B cell (primary cell): ENCODE data around the gene TAF6. TPM values are rescaled to one million over a fixed set of nuclear protein-coding genes. Genes with fewer than 3 reads are reported as not detected.
"Not testable (repeated sequence)": the region's sequence is repeated elsewhere in the genome, so short reads cannot be mapped to it uniquely, and the experiment has no call there.

Source experiments
- ATAC-seq: fragments of 200-7000 bp; cut with Tn5 transposase; one replicate; pipeline ENCODE4 v1.10.0; 2021; ENCODE audit warnings: low read depth, mild to moderate bottlenecking, moderate number of reproducible peaks, moderate library complexity
- CTCF ChIA-PET: fragments of 350-600 bp; sonication (Branson Sonifier 250); formaldehyde crosslinking; loops from one replicate; lab custom pipeline; 2021; ENCODE audit warnings: antibody characterized with exemption, inconsistent platforms; lab: Charles Lee
- POLR2A ChIA-PET: fragments of 350-600 bp; sonication (Branson Sonifier 250); formaldehyde crosslinking; loops from one replicate; lab custom pipeline; 2021; ENCODE audit warnings: antibody characterized with exemption; lab: Charles Lee
- DNase-seq: peaks from one replicate; pipeline ENCODE4 v3.0.0; 2013
- H2AFZ ChIP-seq: 2 replicates; pipeline ENCODE4 v1.6.1; 2012; ENCODE audit warnings: mild to moderate bottlenecking, low read depth, low read length; ENCODE audit not compliant: insufficient read depth, poor library complexity, severe bottlenecking
- H3K27ac ChIP-seq, 2 donors: 1 replicate in 1 of 2; 2 replicates in 1 of 2; pipeline ENCODE4 v1.5.1; 2012 to 2013; ENCODE audit warnings: low read length in 2 of 2, mild to moderate bottlenecking in 2 of 2, moderate library complexity in 1 of 2
- H3K27me3 ChIP-seq, 4 experiments: fragments of 200-600 bp in 1 of 4; sonication (generic) in 1 of 4; replicated peaks in 1 of 4; 1 replicate in 2 of 4; 2 replicates in 2 of 4; pipeline versions ENCODE4 v1.6.1 to v1.7.0; 2013 to 2016; ENCODE audit warnings: low read length in 3 of 4, mild to moderate bottlenecking in 2 of 4, mixed read lengths in 1 of 4, moderate library complexity in 1 of 4; ENCODE audit not compliant: insufficient read depth in 4 of 4, control insufficient read depth in 3 of 4; ENCODE audit errors: control extremely low read depth in 1 of 4
- H3K36me3 ChIP-seq, 2 experiments: replicated peaks in 1 of 2; 1 replicate in 1 of 2; 2 replicates in 1 of 2; pipeline versions ENCODE4 v1.6.1 to v1.7.1; 2013; ENCODE audit warnings: low read length in 1 of 2; ENCODE audit not compliant: insufficient read depth in 2 of 2, control insufficient read depth in 1 of 2; ENCODE audit errors: control extremely low read depth in 1 of 2, extremely low read depth in 1 of 2
- H3K4me1 ChIP-seq, 2 donors: fragments of 200-600 bp in 1 of 2; sonication (generic) in 1 of 2; 1 replicate in 1 of 2; 2 replicates in 1 of 2; pipeline versions ENCODE4 v1.5.1 to v1.6.1; 2013 to 2017; ENCODE audit warnings: low read length in 2 of 2; ENCODE audit not compliant: control insufficient read depth in 2 of 2, insufficient read depth in 2 of 2
- H3K4me2 ChIP-seq: replicated peaks from 2 replicates; pipeline ENCODE3; 2012; ENCODE audit warnings: mild to moderate bottlenecking, low read depth, low read length; ENCODE audit not compliant: poor library complexity, severe bottlenecking
- H3K4me3 ChIP-seq, 5 experiments: fragments of 200-600 bp in 1 of 5; sonication (generic) in 1 of 5; 1 replicate in 3 of 5; 2 replicates in 2 of 5; pipeline versions ENCODE4 v1.5.1 to v1.7.0; 2011 to 2016; ENCODE audit warnings: low read length in 4 of 5, mild to moderate bottlenecking in 4 of 5, low read depth in 2 of 5, control low read depth in 1 of 5, moderate library complexity in 1 of 5; ENCODE audit not compliant: insufficient read depth in 1 of 5; ENCODE audit errors: control extremely low read depth in 1 of 5, extremely low read depth in 1 of 5
- H3K79me2 ChIP-seq: fragments of 200-600 bp; sonication (generic); one replicate; pipeline ENCODE4 v1.6.0; 2016; ENCODE audit warnings: low read length; ENCODE audit not compliant: control insufficient read depth, insufficient read depth
- H3K9ac ChIP-seq: fragments of 200-600 bp; sonication (generic); 2 replicates; pipeline ENCODE4 v1.6.1; 2017; ENCODE audit warnings: mild to moderate bottlenecking, low read length, moderate library complexity
- H3K9me3 ChIP-seq, 3 donors: one replicate each; pipeline versions ENCODE4 v1.6.1 to v1.7.1; 2013; ENCODE audit warnings: low read length in 2 of 3; ENCODE audit not compliant: control insufficient read depth in 2 of 3, insufficient read depth in 1 of 3; ENCODE audit errors: control extremely low read depth in 1 of 3
- H4K20me1 ChIP-seq: 2 replicates; pipeline ENCODE4 v1.6.0; 2012; ENCODE audit warnings: mild to moderate bottlenecking, low read length; ENCODE audit not compliant: insufficient read depth, control insufficient read depth, poor library complexity, severe bottlenecking
- H3K27ac Mint-ChIP-seq: one replicate; pipeline ENCODE4 v1.8.0; 2021; ENCODE audit warnings: mixed read lengths
- H3K27me3 Mint-ChIP-seq: one replicate; pipeline ENCODE4 v1.8.0; 2021; ENCODE audit warnings: mixed read lengths
- H3K4me1 Mint-ChIP-seq: one replicate; pipeline ENCODE4 v1.8.0; 2021; ENCODE audit warnings: mixed read lengths
- H3K4me3 Mint-ChIP-seq: one replicate; pipeline ENCODE4 v1.8.0; 2021; ENCODE audit warnings: mixed read lengths
- H3K9me3 Mint-ChIP-seq: one replicate; pipeline ENCODE4 v1.8.0; 2022; ENCODE audit warnings: mixed read lengths; ENCODE audit not compliant: insufficient read depth
- CTCF ChIP-seq: fragments of 200-600 bp; IDR thresholded peaks from one replicate; pipeline ENCODE4 v1.8.0; 2022; ENCODE audit warnings: antibody characterized with exemption, mild to moderate bottlenecking
- EZH2 ChIP-seq: IDR thresholded peaks from 2 replicates; pipeline ENCODE4 v1.6.1; 2012; ENCODE audit warnings: borderline replicate concordance, low read depth, mild to moderate bottlenecking, moderate library complexity, low read length; ENCODE audit not compliant: insufficient read depth, poor library complexity, severe bottlenecking
- WGBS: methylation state at CpG from one replicate; pipeline ENCODE4 v1.1.5; 2013; ENCODE audit warnings: missing lambda C conversion rate; ENCODE audit not compliant: insufficient coverage; 5-methylcytosine and 5-hydroxymethylcytosine counted together
- intact Hi-C: fragments of 100-400 bp; cut with micrococcal nuclease; formaldehyde crosslinking; loops from one replicate; pipeline ENCODE4 v1.10.0; 2022
- polyA plus RNA-seq: library from polyadenylated mRNA; depleted of rRNA; stranded (reverse); fragments of >200 nt; gene quantifications from 2 replicates; pipeline ENCODE4 v1.2.3, GENCODE V29; 2012
- total RNA-seq, 2 donors: library from RNA; stranded (reverse); fragments of 120-200 nt in 1 of 2; gene quantifications; 1 replicate in 1 of 2; 2 replicates in 1 of 2; pipeline versions ENCODE4 v1.2.3 to v1.2.4, GENCODE V29; 2013 to 2022

TAF6 gene
- total and polyA plus RNA-seq, 2 donors (not counting 1 experiment from before 2014, with no cell fraction given): 48.3 to 65.8 TPM

- Histone ChIP-seq H3K79me2 (peaks cover 5% of the 10 kb centered on the region), H3K27me3 (no peaks in the 10 kb centered on the region), H3K9me3 (no peaks in the 10 kb centered on the region), H3K36me3 (no peaks in the 10 kb centered on the region), H2AFZ (peak overlapping the region; percentile 57), H4K20me1 (no peaks in the 10 kb centered on the region), H3K4me3 (no peak overlapping the region), H3K27ac (no peak overlapping the region), H3K4me2 (peak overlapping the region; percentile 56), H3K4me1 (peaks cover 15 to 27% of the 10 kb centered on the region in 2 donors), H3K9ac (no peak overlapping the region)
- DNase-seq (peak; percentile 85), ATAC-seq (peak; percentile 19)
- ChIA-PET POLR2A (interaction anchor here (0.9 kb wide), 2 partner anchors 29 to 47 kb away, joined by 3 to 6 read pairs; partner anchors contain the start of genes GPC2 and STAG3), CTCF (interaction anchor here (0.6 to 6.6 kb wide), 33 partner anchors 8 to 604 kb away, joined by 3 to 52 read pairs (median 4); partner anchors contain the start of genes AP4M1, GPC2, LAMTOR4 and MCM7)
- Mint-ChIP-seq H3K4me1 (peaks cover 23% of the 10 kb centered on the region), H3K27ac (no peak overlapping the region), H3K9me3 (no peaks in the 10 kb centered on the region), H3K27me3 (no peaks in the 10 kb centered on the region), H3K4me3 (no peak overlapping the region)
- no peak for TF ChIP-seq EZH2
- TF ChIP-seq CTCF: peak; percentile 98
- intact Hi-C loops: loop anchor here (2.0 kb wide), 2 partner anchors 140 to 218 kb away; no protein-coding TSS in a partner anchor
- WGBS: 16% methylated on average over 24 of the region's 24 CpGs
Measured at GRCh38 chr7:100130608-100131453, 11.7 kb upstream of the TAF6 start.

- H2AFZ ChIP-seq, DNase-seq, H3K27me3 Mint-ChIP-seq, H3K9me3 ChIP-seq, H3K9ac ChIP-seq, H3K9me3 Mint-ChIP-seq, H3K4me3 ChIP-seq, H3K27ac ChIP-seq, ATAC-seq, H3K36me3 ChIP-seq, H3K4me3 Mint-ChIP-seq, H4K20me1 ChIP-seq, H3K27me3 ChIP-seq, H3K27ac Mint-ChIP-seq, H3K4me2 ChIP-seq: not testable (repeated sequence)
- H3K79me2 ChIP-seq: peaks cover 11% of the 10 kb centered on the region
- intact Hi-C loops: loop anchor here (2.0 kb wide), 2 partner anchors 139 to 217 kb away; no protein-coding TSS in a partner anchor
- POLR2A ChIA-PET: interaction anchor here (0.9 kb wide), 1 partner anchor 47 kb away, joined by 3 read pairs; the partner anchor contains the start of genes GPC2 and STAG3
- 100% methylated on average over 1 of the region's 1 CpG for WGBS
- CTCF ChIA-PET: interaction anchor here (0.6 to 6.6 kb wide), 26 partner anchors 8 to 605 kb away, joined by 3 to 52 read pairs (median 4); partner anchors contain the start of genes AP4M1, GPC2, MCM7 and STAG3
- peaks cover 20 to 33% of the 10 kb centered on the region in 2 donors for H3K4me1 ChIP-seq
- H3K4me1 Mint-ChIP-seq: peaks cover 27% of the 10 kb centered on the region
Measured at GRCh38 chr7:100130220-100130607, 11.1 kb upstream of the TAF6 start.
